SKM-1 treated with dmso at 0.1 percent for 144 hours (cell line): Measurements from ENCODE around the gene SCN1B.
"Not testable (repeated sequence)": the region's sequence is repeated elsewhere in the genome, so short reads cannot be mapped to it uniquely, and the experiment has no call there.

ENCODE experiments used
- DNase-seq: peaks from one replicate; lab custom pipeline; 2025; ENCODE audit not compliant: unreplicated experiment; lab: John Stamatoyannopoulos, UW

Gene SCN1B

GRCh38 chr19:35015954-35016351 is 14.3 kb upstream of the SCN1B start:
- DNase-seq: no peak

- DNase-seq: no peak
These were observed 12.8 kb upstream of the SCN1B start for GRCh38 chr19:35017507-35017906.

GRCh38 chr19:35018379-35018778 is 11.9 kb upstream of the SCN1B start:
- no peak for DNase-seq

- no peak for DNase-seq
These were observed 11.1 kb upstream of the SCN1B start for GRCh38 chr19:35019144-35019543.

GRCh38 chr19:35021016-35021415 is 9.3 kb upstream of the SCN1B start:
- DNase-seq: no peak

GRCh38 chr19:35021596-35021995 is 8.7 kb upstream of the SCN1B start:
- DNase-seq: no peak

- no peak for DNase-seq
These were observed 7.8 kb upstream of the SCN1B start for GRCh38 chr19:35022460-35022859.

- no peak for DNase-seq
These were observed 6.8 kb upstream of the SCN1B start for GRCh38 chr19:35023428-35023827.

- no peak for DNase-seq
These were observed 6.2 kb upstream of the SCN1B start for GRCh38 chr19:35024095-35024494.

- DNase-seq: no peak
These were observed 4.3 kb upstream of the SCN1B start for GRCh38 chr19:35025969-35026368.

GRCh38 chr19:35026418-35026817 is 3.9 kb upstream of the SCN1B start:
- DNase-seq: no peak

- DNase-seq: no peak
These were observed 3.3 kb upstream of the SCN1B start for GRCh38 chr19:35027009-35027408.

- DNase-seq: no peak
These were observed 2.2 kb upstream of the SCN1B start for GRCh38 chr19:35027851-35028599.

- not testable (repeated sequence) for DNase-seq
These were observed 1.7 kb upstream of the SCN1B start for GRCh38 chr19:35028600-35028885.

GRCh38 chr19:35029275-35029736 is 964 bp upstream of the SCN1B start:
- DNase-seq: not testable (repeated sequence)

GRCh38 chr19:35029737-35030256 is 473 bp upstream of the SCN1B start:
- DNase-seq: no peak

GRCh38 chr19:35031072-35031881 is 1.0 kb downstream of the SCN1B start:
- DNase-seq: no peak

GRCh38 chr19:35032356-35032865 is 2.1 kb downstream of the SCN1B start:
- no peak for DNase-seq

GRCh38 chr19:35033067-35034004 is 3.1 kb downstream of the SCN1B start:
- no peak for DNase-seq

GRCh38 chr19:35034005-35034502 is 3.8 kb downstream of the SCN1B start:
- no peak for DNase-seq
